ENCODE results near the gene GINS1. TPM values are rescaled to one million over a fixed set of nuclear protein-coding genes. Genes with fewer than 3 reads are reported as not detected.
"Not testable (repeated sequence)": the region's sequence is repeated elsewhere in the genome, so short reads cannot be mapped to it uniquely, and the experiment has no call there.

GINS1 gene
- total RNA-seq, 1 donor from 2014 or later, result 33.8 TPM

GRCh38 chr20:25389858-25390537 is 17.5 kb upstream of the GINS1 start:
- intact Hi-C loops (cut with micrococcal nuclease), result loop anchor here (1.0 to 2.0 kb wide), 9 partner anchors 17 to 441 kb away; partner anchors contain the start of genes APMAP, CST7, ENTPD6 and GINS1

- intact Hi-C loops (cut with micrococcal nuclease), result loop anchor here (1.0 to 2.0 kb wide), 9 partner anchors 16 to 442 kb away; partner anchors contain the start of genes APMAP, CST7, ENTPD6 and GINS1
These were observed 16.6 kb upstream of the GINS1 start, which contains the start of gene ABHD12 for GRCh38 chr20:25390538-25391528. Gene ABHD12, minus strand, starts transcription at chr20:25390835. Its CDS starts 132 bp downstream, at chr20:25390703.

GRCh38 chr20:25394276-25394675 is 13.2 kb upstream of the GINS1 start:
- intact Hi-C loops (cut with micrococcal nuclease), result no loop called here

- intact Hi-C loops (cut with micrococcal nuclease), result no loop called here
These were observed 12.5 kb upstream of the GINS1 start for GRCh38 chr20:25394996-25395395.

- intact Hi-C loops (cut with micrococcal nuclease), result no loop called here
These were observed 10.4 kb upstream of the GINS1 start for GRCh38 chr20:25397096-25397495.

GRCh38 chr20:25397821-25398220 is 9.7 kb upstream of the GINS1 start:
- intact Hi-C loops (cut with micrococcal nuclease), result loop anchor here (2.0 kb wide), 2 partner anchors 87 to 403 kb away; no protein-coding TSS in a partner anchor

GRCh38 chr20:25398376-25399036 is 9.0 kb upstream of the GINS1 start:
- intact Hi-C loops (cut with micrococcal nuclease), result loop anchor here (1.0 to 2.0 kb wide), 3 partner anchors 88 to 404 kb away; no protein-coding TSS in a partner anchor

- intact Hi-C loops (cut with micrococcal nuclease), result loop anchor here (1.0 to 2.0 kb wide), 3 partner anchors 88 to 404 kb away; no protein-coding TSS in a partner anchor
These were observed 8.4 kb upstream of the GINS1 start for GRCh38 chr20:25399037-25399430.

GRCh38 chr20:25400291-25400732 is 7.2 kb upstream of the GINS1 start:
- intact Hi-C loops (cut with micrococcal nuclease), result not testable (repeated sequence)

- intact Hi-C loops (cut with micrococcal nuclease), result no loop called here
These were observed 4.9 kb upstream of the GINS1 start for GRCh38 chr20:25402583-25402982.

GRCh38 chr20:25408170-25408547 is 686 bp downstream of the GINS1 start:
- intact Hi-C loops (cut with micrococcal nuclease), result loop anchor here (5.0 kb wide), 4 partner anchors 211 to 459 kb away; partner anchors contain the start of genes ACSS1, ENTPD6 and NANP

GRCh38 chr20:25408890-25409289 is 1.4 kb downstream of the GINS1 start:
- intact Hi-C loops (cut with micrococcal nuclease), result loop anchor here (5.0 kb wide), 4 partner anchors 212 to 458 kb away; partner anchors contain the start of genes ACSS1, ENTPD6 and NANP

- intact Hi-C loops (cut with micrococcal nuclease), result no loop called here
These were observed 11.3 kb downstream of the GINS1 start for GRCh38 chr20:25418776-25419175.

GRCh38 chr20:25421102-25421501 is 13.6 kb downstream of the GINS1 start:
- intact Hi-C loops (cut with micrococcal nuclease), result no loop called here

GRCh38 chr20:25422032-25422431 is 14.6 kb downstream of the GINS1 start:
- intact Hi-C loops (cut with micrococcal nuclease), result no loop called here

- intact Hi-C loops (cut with micrococcal nuclease), result no loop called here
These were observed 17.1 kb downstream of the GINS1 start for GRCh38 chr20:25424536-25424935.

- intact Hi-C loops (cut with micrococcal nuclease), result no loop called here
These were observed 29.7 kb downstream of the GINS1 start for GRCh38 chr20:25437153-25437581.

- intact Hi-C loops (cut with micrococcal nuclease), result no loop called here
These were observed 31.9 kb downstream of the GINS1 start for GRCh38 chr20:25439328-25439727.

GRCh38 chr20:25444556-25444955 is 37.1 kb downstream of the GINS1 start:
- intact Hi-C loops (cut with micrococcal nuclease), result no loop called here

- intact Hi-C loops (cut with micrococcal nuclease), result no loop called here
These were observed 40.2 kb downstream of the GINS1 start for GRCh38 chr20:25447671-25448070.

GRCh38 chr20:25452333-25452732 is 44.9 kb downstream of the GINS1 start:
- intact Hi-C loops (cut with micrococcal nuclease), result no loop called here
